PC-9 (cell line): ENCODE measurements around the gene GCLC. TPM values are rescaled to one million over a fixed set of nuclear protein-coding genes. Genes with fewer than 3 reads are reported as not detected.

ENCODE experiments used
- BruUV-seq: library from RNA; stranded (reverse); fragments of 400-500 nt; replicated peaks from 2 replicates; lab custom pipeline; 2021; lab: Mats Ljungman, UMichigan
- CTCF ChIA-PET: fragments of 300-600 bp; sonication (Branson Sonifier 250); formaldehyde crosslinking; loops from one replicate; lab custom pipeline; 2022; ENCODE audit warnings: antibody characterized with exemption; lab: Charles Lee
- POLR2A ChIA-PET: fragments of 300-600 bp; sonication (Branson Sonifier 250); formaldehyde crosslinking; loops from one replicate; lab custom pipeline; 2022; ENCODE audit warnings: antibody characterized with exemption; ENCODE audit not compliant: unreplicated experiment; lab: Charles Lee
- DNase-seq, 2 experiments: peaks; one replicate each; pipeline versions ENCODE4 v3.0.0 to v3.0.0-alpha.2; 2015 to 2022; ENCODE audit warnings: mixed read lengths in 1 of 2
- H2AFZ ChIP-seq: fragments of 200-600 bp; sonication (generic); 2 replicates; pipeline ENCODE4 v1.8.1; 2017; ENCODE audit warnings: antibody characterized with exemption
- H3F3A ChIP-seq: fragments of 200-600 bp; sonication (generic); 2 replicates; pipeline ENCODE4 v1.8.1; 2017; ENCODE audit warnings: antibody characterized with exemption, mild to moderate bottlenecking, low read depth; ENCODE audit not compliant: insufficient read depth
- H3K27ac ChIP-seq: fragments of 200-600 bp; sonication (generic); 2 replicates; pipeline ENCODE4 v1.6.1; 2016; ENCODE audit warnings: mixed run types
- H3K27me3 ChIP-seq: fragments of 200-600 bp; sonication (generic); 2 replicates; pipeline ENCODE4 v1.6.1; 2016; ENCODE audit warnings: low read depth, mixed run types; ENCODE audit not compliant: insufficient read depth
- H3K36me3 ChIP-seq: fragments of 200-600 bp; sonication (generic); 2 replicates; pipeline ENCODE4 v1.6.1; 2016; ENCODE audit warnings: low read depth, mixed run types
- H3K4me1 ChIP-seq: fragments of 200-600 bp; sonication (generic); replicated peaks from 2 replicates; pipeline ENCODE4 v1.6.1; 2016; ENCODE audit warnings: mixed run types; ENCODE audit not compliant: insufficient read depth
- H3K4me2 ChIP-seq: fragments of 200-600 bp; sonication (generic); 2 replicates; pipeline ENCODE4 v1.6.1; 2017; ENCODE audit warnings: mixed run types
- H3K4me3 ChIP-seq: fragments of 200-600 bp; sonication (generic); 2 replicates; pipeline ENCODE4 v1.6.1; 2016; ENCODE audit warnings: mixed run types
- H3K79me2 ChIP-seq: fragments of 200-600 bp; sonication (generic); 2 replicates; pipeline ENCODE4 v1.6.1; 2017; ENCODE audit warnings: low read depth, mixed run types
- H3K9me2 ChIP-seq: fragments of 200-600 bp; sonication (generic); 2 replicates; pipeline ENCODE4 v1.8.1; 2017; ENCODE audit warnings: mild to moderate bottlenecking; ENCODE audit not compliant: insufficient read depth
- H3K9me3 ChIP-seq: fragments of 200-600 bp; sonication (generic); 2 replicates; pipeline ENCODE4 v1.8.1; 2016; ENCODE audit warnings: low read depth; ENCODE audit not compliant: insufficient read depth
- H4K20me1 ChIP-seq: fragments of 200-600 bp; sonication (generic); 2 replicates; pipeline ENCODE4 v1.8.1; 2017; ENCODE audit not compliant: insufficient read depth
- CTCF ChIP-seq: fragments of 200-600 bp; sonication (generic); conservative IDR thresholded peaks from 2 replicates; pipeline ENCODE4 v1.6.1; 2017; ENCODE audit warnings: mixed run types, antibody characterized with exemption, mild to moderate bottlenecking, moderate library complexity
- EZH2 ChIP-seq: fragments of 200-600 bp; sonication (generic); IDR thresholded peaks from 2 replicates; pipeline ENCODE4 v1.8.0; 2017; ENCODE audit warnings: antibody characterized with exemption, low read depth
- intact Hi-C: fragments of 100-400 bp; cut with micrococcal nuclease; formaldehyde crosslinking; loops from one replicate; pipeline ENCODE4 v1.10.0; 2022; ENCODE audit not compliant: unreplicated experiment
- total RNA-seq: library from RNA; stranded (reverse); gene quantifications from 2 replicates; pipeline ENCODE4 v1.2.3, GENCODE V29; 2021

GCLC gene
- total RNA-seq, 1 experiment from 2014 or later = 213 TPM

GRCh38 chr6:53461041-53461656, 83.8 kb downstream of the GCLC start:
- Histone ChIP-seq H3K27me3 (no peaks in the 10 kb centered on the region), H3K4me1 (peaks cover 27% of the 10 kb centered on the region), H3F3A (peaks cover 23% of the 10 kb centered on the region), H3K79me2 (no peaks in the 10 kb centered on the region), H3K9me3 (no peaks in the 10 kb centered on the region), H2AFZ (no peak overlapping the region), H3K4me2 (no peak overlapping the region), H4K20me1 (no peaks in the 10 kb centered on the region), H3K9me2 (no peaks in the 10 kb centered on the region), H3K4me3 (no peak overlapping the region), H3K36me3 (no peaks in the 10 kb centered on the region), H3K27ac (no peak overlapping the region)
- ChIA-PET CTCF (no interaction called here), POLR2A (no interaction called here)
- intact Hi-C loops = no loop called here
- BruUV-seq = no TSS peak
- TF ChIP-seq CTCF (no peak), EZH2 (no peak)
- DNase-seq = no peak

GRCh38 chr6:53458105-53458866, 86.6 kb downstream of the GCLC start:
- H3K27me3 ChIP-seq = no peaks in the 10 kb centered on the region
- intact Hi-C loops = no loop called here

GRCh38 chr6:53456809-53457208, 88.1 kb downstream of the GCLC start:
- H3K36me3 ChIP-seq = no peaks in the 10 kb centered on the region
- no TSS peak for BruUV-seq
- no peaks in the 10 kb centered on the region for H3F3A ChIP-seq
- ChIA-PET POLR2A (no interaction called here), CTCF (no interaction called here)
- H3K4me2 ChIP-seq = no peak overlapping the region
- no peak overlapping the region for H3K27ac ChIP-seq
- H3K9me3 ChIP-seq = no peaks in the 10 kb centered on the region
- no peak for TF ChIP-seq EZH2
- no peak for TF ChIP-seq CTCF
- H3K4me3 ChIP-seq = no peak overlapping the region
- H3K79me2 ChIP-seq = no peaks in the 10 kb centered on the region
- H3K27me3 ChIP-seq = no peaks in the 10 kb centered on the region
- DNase-seq = no peak
- H3K9me2 ChIP-seq = no peaks in the 10 kb centered on the region
- intact Hi-C loops = no loop called here
- no peak overlapping the region for H2AFZ ChIP-seq
- no peaks in the 10 kb centered on the region for H3K4me1 ChIP-seq
- H4K20me1 ChIP-seq = no peaks in the 10 kb centered on the region

More at GRCh38 chr6:53458105-53458866, 86.6 kb downstream of the GCLC start:
- no peaks in the 10 kb centered on the region for H3K9me2 ChIP-seq
- H3K27ac ChIP-seq = no peak overlapping the region
- no peaks in the 10 kb centered on the region for H3F3A ChIP-seq
- no peak overlapping the region for H3K4me2 ChIP-seq
- ChIA-PET CTCF (no interaction called here), POLR2A (no interaction called here)
- TF ChIP-seq CTCF (no peak), EZH2 (no peak)
- no peak overlapping the region for H3K4me3 ChIP-seq
- H3K9me3 ChIP-seq = no peaks in the 10 kb centered on the region
- DNase-seq = no peak
- no peaks in the 10 kb centered on the region for H4K20me1 ChIP-seq
- H3K4me1 ChIP-seq = no peaks in the 10 kb centered on the region
- H2AFZ ChIP-seq = 0 out of 2 replicates have a peak overlapping the region, but pooled peaks have one; percentile 52
- BruUV-seq = no TSS peak
- H3K79me2 ChIP-seq = no peaks in the 10 kb centered on the region
- H3K36me3 ChIP-seq = no peaks in the 10 kb centered on the region
